HG02885 (cell line): ENCODE data around the gene GPR137B.
"Not testable (repeated sequence)": the region's sequence is repeated elsewhere in the genome, so short reads cannot be mapped to it uniquely, and the experiment has no call there.

Source experiments
- ATAC-seq: cut with Tn5 transposase; IDR thresholded peaks from one replicate; pipeline ENCODE4 v1.9.1; 2021; ENCODE audit warnings: mild to moderate bottlenecking; ENCODE audit not compliant: unreplicated experiment, poor library complexity

Gene GPR137B

DNA sequence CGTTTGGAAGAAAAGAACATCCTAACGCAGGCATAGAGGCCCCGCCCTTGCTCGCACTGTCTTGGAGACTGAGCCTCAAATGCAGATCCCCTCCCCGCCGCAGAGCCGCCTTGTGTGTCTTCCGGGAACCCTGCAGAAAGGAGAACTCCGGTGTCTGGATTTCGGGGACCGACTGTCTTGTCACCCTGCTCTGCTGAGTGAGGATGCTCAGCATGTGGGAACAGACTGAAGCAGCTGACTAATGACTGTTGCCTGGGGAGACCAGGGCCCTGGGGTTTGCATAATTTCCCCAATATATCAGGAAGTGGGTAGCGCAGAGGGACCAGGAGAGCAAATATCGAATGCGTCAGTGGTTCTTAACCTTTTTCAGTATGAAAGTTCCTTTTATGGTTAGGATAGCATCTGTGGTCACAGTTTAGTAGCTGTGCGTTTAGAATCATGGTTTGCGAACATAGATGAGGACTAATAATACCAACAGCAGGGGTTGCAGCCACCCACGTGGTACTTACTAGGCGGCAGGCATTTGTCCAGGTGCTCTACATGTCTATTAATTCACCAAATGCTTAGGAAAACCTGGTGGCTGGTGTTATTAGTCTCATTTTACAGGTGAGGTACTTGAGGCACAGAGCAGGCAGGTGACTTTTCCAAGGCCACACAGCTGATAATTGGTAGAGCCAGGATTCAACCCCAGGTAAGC is 14.3 kb downstream of the GPR137B start:
- peak; percentile 83 for ATAC-seq

- not testable (repeated sequence) for ATAC-seq
Observed at GRCh38 chr1:236158072-236158471, 15.7 kb downstream of the GPR137B start.

GRCh38 chr1:236158719-236159118 is 16.4 kb downstream of the GPR137B start:
- ATAC-seq, result no peak

GRCh38 chr1:236159704-236160539 is 17.6 kb downstream of the GPR137B start:
- ATAC-seq, result peak; percentile 47

DNA sequence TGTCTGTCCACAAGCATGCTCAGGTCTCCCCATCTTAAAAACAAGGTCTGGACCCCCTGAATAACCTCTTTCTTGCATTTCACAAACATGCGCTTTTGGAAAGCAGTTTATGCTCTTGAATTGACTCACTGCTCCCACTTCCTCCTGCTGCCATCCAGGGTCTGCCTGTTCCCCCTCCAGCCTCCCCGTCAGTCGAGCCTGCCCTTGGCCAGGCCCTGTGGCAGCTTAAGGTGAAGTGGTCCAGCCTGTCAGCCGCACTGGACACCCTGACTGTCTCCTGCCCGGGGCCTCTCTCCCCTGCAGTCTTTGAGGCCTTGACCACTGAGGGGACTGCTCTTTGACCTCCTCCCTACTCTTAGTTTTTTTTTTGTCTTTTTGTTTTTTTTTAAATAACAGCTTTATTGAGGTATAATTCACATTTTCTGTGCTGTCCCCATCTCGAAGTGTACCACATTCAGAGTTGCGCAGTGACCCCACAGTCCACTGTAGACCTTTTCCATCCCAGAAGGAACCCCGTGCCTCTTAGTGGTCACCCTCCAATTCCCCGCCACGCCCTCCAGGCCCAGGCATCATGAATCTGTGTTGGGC is 18.3 kb downstream of the GPR137B start:
- ATAC-seq, result no peak

- no peak for ATAC-seq
Observed at GRCh38 chr1:236161230-236161629, 18.9 kb downstream of the GPR137B start.

DNA sequence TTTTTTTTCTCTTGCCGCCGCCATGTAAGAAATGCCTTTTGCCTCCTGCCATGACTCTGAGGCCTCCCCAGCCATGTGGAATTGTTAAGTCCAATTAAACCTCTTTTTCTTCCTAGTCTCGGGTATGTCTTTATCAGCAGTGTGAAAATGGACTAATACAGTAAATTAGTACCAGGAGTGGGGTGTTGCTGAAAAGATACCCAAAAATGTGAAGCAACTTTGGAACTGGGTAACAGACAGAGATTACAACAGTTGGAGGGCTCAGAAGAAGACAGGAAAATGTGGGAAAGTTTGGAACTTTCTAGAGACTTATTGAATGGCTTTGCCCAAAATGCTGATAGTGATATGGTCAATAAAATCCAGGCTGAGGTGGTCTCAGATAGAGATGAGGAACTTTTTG is 19.4 kb downstream of the GPR137B start:
- not testable (repeated sequence) for ATAC-seq

DNA sequence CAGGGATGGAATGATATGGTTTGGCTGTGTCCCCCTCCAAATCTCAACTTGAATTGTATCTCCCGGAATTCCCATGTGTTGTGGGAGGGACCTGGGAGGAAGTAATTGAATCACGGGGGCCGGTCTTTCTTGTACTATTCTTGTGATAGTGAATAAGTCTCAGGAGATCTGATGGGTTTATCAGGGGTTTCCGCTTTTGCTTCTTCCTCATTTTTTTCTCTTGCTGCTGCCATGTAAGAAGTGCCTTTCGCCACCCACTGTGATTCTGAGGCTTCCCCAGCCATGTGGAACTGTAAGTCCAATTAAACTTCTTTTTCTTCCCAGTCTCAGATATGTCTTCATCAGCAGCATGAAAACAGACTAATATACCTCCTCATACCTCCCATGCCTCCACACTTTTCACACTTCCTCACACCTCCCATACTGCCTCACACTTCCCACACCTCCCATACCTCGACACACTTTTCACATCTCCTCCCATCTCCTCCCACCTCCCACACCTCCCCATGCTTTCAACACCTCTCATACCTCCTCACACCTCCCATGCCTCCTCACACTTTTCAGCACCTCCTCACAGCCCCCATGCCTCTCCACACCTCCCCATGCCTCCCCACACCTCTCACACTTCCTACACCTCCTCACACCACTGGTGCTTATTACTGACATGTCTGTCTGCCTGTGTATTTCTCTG is 21.3 kb downstream of the GPR137B start:
- no peak for ATAC-seq

DNA sequence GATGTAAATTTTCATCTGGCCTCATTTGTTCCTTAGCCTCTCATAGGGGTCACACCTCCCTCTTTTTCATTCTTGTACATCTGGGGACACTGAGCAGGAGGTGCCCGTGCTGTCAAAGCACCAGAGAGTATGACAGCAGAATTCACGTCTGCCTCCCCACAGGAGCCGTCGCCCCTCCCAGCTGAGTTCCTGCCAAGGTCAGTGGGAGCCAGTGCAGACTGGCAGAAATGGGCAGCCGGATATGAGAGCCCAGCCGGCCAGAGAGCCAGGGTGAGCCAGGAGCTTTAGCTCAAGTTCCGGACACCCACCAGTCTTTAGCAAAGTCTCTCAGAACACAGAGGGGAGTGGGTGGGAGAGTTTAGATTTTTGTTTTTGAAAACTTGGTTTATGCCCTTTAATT is 21.9 kb downstream of the GPR137B start:
- no peak for ATAC-seq

- ATAC-seq, result no peak
Observed at GRCh38 chr1:236165238-236165981, 23.1 kb downstream of the GPR137B start.

DNA sequence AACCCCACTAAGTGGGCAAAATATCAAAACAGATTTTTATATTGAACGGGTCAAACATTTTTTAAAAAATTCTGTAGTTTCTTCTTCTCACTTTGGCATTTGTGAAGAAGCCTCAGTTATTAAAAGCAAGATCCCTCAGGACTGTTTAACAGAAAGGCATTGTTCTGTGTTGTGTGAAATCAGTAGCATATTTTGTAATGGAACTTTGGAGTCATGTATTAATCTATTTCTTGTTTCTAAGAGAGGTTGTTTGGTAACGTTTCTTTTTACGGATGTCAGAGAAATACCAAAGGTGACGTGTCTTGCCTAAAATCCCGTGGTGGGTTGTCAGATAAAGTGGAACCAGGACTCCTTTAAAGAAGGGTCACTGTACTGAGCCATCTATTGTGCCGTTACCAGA is 23.7 kb downstream of the GPR137B start:
- no peak for ATAC-seq

- ATAC-seq, result no peak
Observed at GRCh38 chr1:236167154-236167553, 24.8 kb downstream of the GPR137B start.

DNA sequence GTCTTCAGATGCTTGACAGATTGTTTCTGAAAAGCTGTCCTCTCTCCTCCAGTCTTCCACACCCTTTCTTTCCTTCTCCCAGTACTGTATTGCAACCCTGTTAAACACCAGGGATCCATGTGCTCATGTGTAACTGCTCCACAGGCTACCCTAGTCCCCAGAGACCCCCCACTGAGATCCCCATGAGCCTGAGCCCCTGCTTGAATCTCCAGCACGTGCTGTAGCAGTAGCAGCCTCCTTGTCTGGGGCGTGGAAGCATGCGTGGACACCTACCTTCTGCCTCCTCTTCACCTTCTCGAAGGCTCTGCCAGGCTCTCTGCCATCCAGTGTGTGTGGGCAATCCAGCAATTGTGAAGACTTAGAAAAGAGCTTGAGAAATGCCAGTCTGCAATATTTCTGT is 25.2 kb downstream of the GPR137B start:
- no peak for ATAC-seq

- peak; percentile 62 for ATAC-seq
Observed at GRCh38 chr1:236168716-236169429, 26.5 kb downstream of the GPR137B start.

- ATAC-seq, result no peak
Observed at GRCh38 chr1:236172041-236172579, 29.8 kb downstream of the GPR137B start.

- ATAC-seq, result no peak
Observed at GRCh38 chr1:236173174-236173767, 30.9 kb downstream of the GPR137B start.

- peak; percentile 95 for ATAC-seq
Observed at GRCh38 chr1:236175642-236176336, 33.5 kb downstream of the GPR137B start.
